GM12878 (cell line): ENCODE measurements around the gene GRAMD1B. TPM values are rescaled to one million over a fixed set of nuclear protein-coding genes. Genes with fewer than 3 reads are reported as not detected.

Experiments
- BHLHE40 ChIP-seq, 2 experiments: fragments of 450-650 bp in 1 of 2; IDR thresholded peaks; 2 replicates each; pipeline ENCODE4 v1.6.1; 2011 to 2017; ENCODE audit warnings: low read depth in 2 of 2, borderline replicate concordance in 1 of 2, improper control_type of control experiment in 1 of 2, low read length in 1 of 2, mild to moderate bottlenecking in 1 of 2
- CEBPB ChIP-seq, 2 experiments: fragments of 150-350 bp in 1 of 2; IDR thresholded peaks; 2 replicates each; pipeline ENCODE4 v1.6.1; 2012 to 2014; ENCODE audit warnings: low read depth in 2 of 2, low read length in 2 of 2, borderline replicate concordance in 1 of 2, inconsistent platforms in 1 of 2
- FOXM1 ChIP-seq: IDR thresholded peaks from 2 replicates; pipeline ENCODE4 v1.6.1; 2012; ENCODE audit warnings: low read depth, mild to moderate bottlenecking, inconsistent platforms, low read length, moderate library complexity
- GATAD2B ChIP-seq: fragments of 450-650 bp; conservative IDR thresholded peaks from 2 replicates; pipeline ENCODE4 v1.6.1; 2017; ENCODE audit warnings: low read depth, mild to moderate bottlenecking, moderate library complexity
- HDAC6 ChIP-seq: fragments of 200-600 bp; sonication (generic); IDR thresholded peaks from one replicate; pipeline ENCODE4 v1.8.0; 2017; ENCODE audit warnings: antibody characterized with exemption; ENCODE audit not compliant: unreplicated experiment
- JUNB ChIP-seq: IDR thresholded peaks from 2 replicates; pipeline ENCODE4 v1.6.1; 2016; ENCODE audit warnings: antibody characterized with exemption, mild to moderate bottlenecking
- MEF2B ChIP-seq: fragments of 450-650 bp; IDR thresholded peaks from 2 replicates; pipeline ENCODE4 v1.6.1; 2018; ENCODE audit warnings: mild to moderate bottlenecking, moderate library complexity; ENCODE audit not compliant: partially characterized antibody, poor library complexity, severe bottlenecking
- NFXL1 ChIP-seq: fragments of 450-650 bp; IDR thresholded peaks from 2 replicates; pipeline ENCODE4 v1.6.1; 2017; ENCODE audit warnings: antibody characterized with exemption, mild to moderate bottlenecking, borderline replicate concordance
- PAX5 ChIP-seq: IDR thresholded peaks from 2 replicates; pipeline ENCODE4 v1.6.1; 2011; ENCODE audit warnings: low read depth, low read length, borderline replicate concordance
- PML ChIP-seq: IDR thresholded peaks from 2 replicates; pipeline ENCODE4 v1.6.1; 2012; ENCODE audit warnings: low read length, inconsistent platforms
- RAD21 ChIP-seq: IDR thresholded peaks from 2 replicates; pipeline ENCODE4 v1.6.1; 2011; ENCODE audit warnings: mild to moderate bottlenecking, low read depth, low read length, moderate library complexity; ENCODE audit not compliant: insufficient read depth
- SMARCA5 ChIP-seq: fragments of 450-650 bp; IDR thresholded peaks from 2 replicates; pipeline ENCODE4 v1.6.1; 2017; ENCODE audit warnings: mild to moderate bottlenecking
- SMC3 ChIP-seq: IDR thresholded peaks from 2 replicates; pipeline ENCODE4 v1.6.1; 2011; ENCODE audit warnings: low read length, improper control_type of control experiment, borderline replicate concordance
- TCF12 ChIP-seq: IDR thresholded peaks from 2 replicates; pipeline ENCODE4 v1.6.1; 2011; ENCODE audit warnings: low read depth, mild to moderate bottlenecking, low read length
- TCF3 ChIP-seq: IDR thresholded peaks from 2 replicates; pipeline ENCODE4 v1.6.1; 2012; ENCODE audit warnings: low read depth, mild to moderate bottlenecking, low read length, borderline replicate concordance; ENCODE audit not compliant: insufficient read depth
- WRNIP1 ChIP-seq: IDR thresholded peaks from 2 replicates; pipeline ENCODE4 v1.6.1; 2011; ENCODE audit warnings: low read depth, low read length, improper control_type of control experiment, borderline replicate concordance
- YY1 ChIP-seq: IDR thresholded peaks from 2 replicates; pipeline ENCODE4 v1.6.1; 2011; ENCODE audit warnings: low read depth, mild to moderate bottlenecking, low read length
- ZNF24 ChIP-seq: fragments of 450-650 bp; IDR thresholded peaks from 2 replicates; pipeline ENCODE4 v1.6.1; 2017; ENCODE audit warnings: antibody characterized with exemption, mild to moderate bottlenecking
- polyA plus RNA-seq, 11 experiments: library from polyadenylated mRNA; depleted of rRNA in 4 of 11; unstranded in 6 of 11; stranded (reverse) in 5 of 11; fragments of >200 nt; fragmentation: Nextera tagmentation in 4 of 11; fragmentation: Illumina TruSeq in 1 of 11; extraction: Ambion mirVana in 4 of 11; extraction: Trizol in 1 of 11; gene quantifications; 1 replicate in 1 of 11; 2 replicates in 10 of 11; pipeline versions ENCODE4 v1.2.1 to v1.2.3, GENCODE V29; 2011 to 2016; ENCODE audit warnings: inconsistent platforms in 2 of 11, missing spikeins in 2 of 11, low read depth in 1 of 11
- total RNA-seq, 4 experiments: library from RNA; depleted of rRNA in 3 of 4; stranded (reverse); fragments of >200 nt in 3 of 4; fragmentation: Illumina TruSeq in 1 of 4; extraction: Trizol in 1 of 4; gene quantifications; 2 replicates each; pipeline versions ENCODE4 v1.2.1 to v1.2.3, GENCODE V29; 2013 to 2021

The GRAMD1B gene
- total and polyA plus RNA-seq, 10 of the 15 experiments (the other 5 are each of a cell fraction or from before 2014, with no cell fraction given): 1.9 to 49.1 (median 26.9) TPM

GRCh38 chr11:123409456-123410217, 20.4 kb upstream of the GRAMD1B start (continued):
- TF ChIP-seq TCF12: no peak
- peak; percentile 96 for TF ChIP-seq MEF2B
- no peak for TF ChIP-seq NFXL1
- TF ChIP-seq FOXM1: no peak
- TF ChIP-seq ZNF24: no peak
- TF ChIP-seq RAD21: no peak
- TF ChIP-seq SMC3: no peak
- no peak for TF ChIP-seq WRNIP1
- TF ChIP-seq SMARCA5: no peak
- TF ChIP-seq TCF3: no peak
- no peak for TF ChIP-seq JUNB
- no peak for TF ChIP-seq PML
- no peak for TF ChIP-seq PAX5
- TF ChIP-seq HDAC6: no peak
- peak; percentile 26 to 50; a peak in 1 of 4 replicates for TF ChIP-seq BHLHE40 (IDR thresholded peaks at IDR 0.05; ENCODE audit: borderline replicate concordance in 1 of 2, low read depth in 2 of 2, low read length in 1 of 2)
- TF ChIP-seq CEBPB (IDR thresholded peaks at IDR 0.05; ENCODE audit: borderline replicate concordance in 1 of 2, low read depth in 2 of 2, low read length in 2 of 2): no peak
- TF ChIP-seq YY1: no peak
- 0 out of 2 replicates have a peak, but pooled peaks have one; percentile 36 for TF ChIP-seq GATAD2B
